Nephron (organoid): ENCODE measurements around the gene EMX1.

Experiments used
- H3K27ac Mint-ChIP-seq, 3 experiments: 2 replicates each; pipeline ENCODE4 v1.8.0; 2020; ENCODE audit warnings: mixed read lengths in 3 of 3, mild to moderate bottlenecking in 2 of 3, moderate library complexity in 1 of 3
- H3K27me3 Mint-ChIP-seq: 2 replicates; pipeline ENCODE4 v1.8.0; 2021; ENCODE audit warnings: low read depth, mild to moderate bottlenecking, moderate library complexity, mixed read lengths
- H3K36me3 Mint-ChIP-seq: 2 replicates; pipeline ENCODE4 v1.8.0; 2020; ENCODE audit warnings: low read depth, mixed read lengths
- H3K4me1 Mint-ChIP-seq: 2 replicates; pipeline ENCODE4 v1.8.0; 2020; ENCODE audit warnings: mixed read lengths
- H3K4me3 Mint-ChIP-seq, 3 experiments: 2 replicates each; pipeline ENCODE4 v1.8.0; 2020; ENCODE audit warnings: mild to moderate bottlenecking in 3 of 3, mixed read lengths in 3 of 3, moderate library complexity in 2 of 3
- H3K9me3 Mint-ChIP-seq: 2 replicates; pipeline ENCODE4 v1.8.0; 2020; ENCODE audit warnings: mixed read lengths
- CTCF ChIP-seq, 3 experiments: fragments of 200-600 bp; sonication (generic); IDR thresholded peaks; one replicate each; pipeline ENCODE4 v1.5.0; 2021; ENCODE audit warnings: antibody characterized with exemption in 3 of 3; ENCODE audit not compliant: unreplicated experiment in 3 of 3

EMX1 gene

GRCh38 chr2:72953528-72953927 is 36.2 kb downstream of the EMX1 start:
- Mint-ChIP-seq H3K4me3 (no peak overlapping the region), H3K36me3 (no peaks in the 10 kb centered on the region), H3K9me3 (no peaks in the 10 kb centered on the region), H3K4me1 (peaks cover 5% of the 10 kb centered on the region), H3K27ac (no peak overlapping the region), H3K27me3 (peaks cover 3% of the 10 kb centered on the region)
- no peak for TF ChIP-seq CTCF (IDR thresholded peaks at IDR 0.05; ENCODE audit: unreplicated experiment in 3 of 3)

- no peaks in the 10 kb centered on the region for H3K36me3 Mint-ChIP-seq
- H3K27me3 Mint-ChIP-seq = peaks cover 3% of the 10 kb centered on the region
- H3K4me3 Mint-ChIP-seq = no peak overlapping the region
- no peak for TF ChIP-seq CTCF (IDR thresholded peaks at IDR 0.05; ENCODE audit: unreplicated experiment in 3 of 3)
- no peaks in the 10 kb centered on the region for H3K9me3 Mint-ChIP-seq
- H3K27ac Mint-ChIP-seq = no peak overlapping the region
- H3K4me1 Mint-ChIP-seq = peaks cover 5% of the 10 kb centered on the region
Measured at GRCh38 chr2:72953976-72954375, 36.7 kb downstream of the EMX1 start.

GRCh38 chr2:72954376-72955227 is 37.3 kb downstream of the EMX1 start:
- Mint-ChIP-seq H3K4me3 (no peak overlapping the region), H3K9me3 (no peaks in the 10 kb centered on the region), H3K4me1 (peaks cover 5% of the 10 kb centered on the region), H3K36me3 (no peaks in the 10 kb centered on the region), H3K27ac (no peak overlapping the region), H3K27me3 (peaks cover 3% of the 10 kb centered on the region)
- no peak for TF ChIP-seq CTCF (IDR thresholded peaks at IDR 0.05; ENCODE audit: unreplicated experiment in 3 of 3)

- no peaks in the 10 kb centered on the region for H3K9me3 Mint-ChIP-seq
- no peak for TF ChIP-seq CTCF (IDR thresholded peaks at IDR 0.05; ENCODE audit: unreplicated experiment in 3 of 3)
- no peak overlapping the region for H3K27ac Mint-ChIP-seq
- H3K36me3 Mint-ChIP-seq = no peaks in the 10 kb centered on the region
- H3K4me1 Mint-ChIP-seq = peaks cover 5% of the 10 kb centered on the region
- no peak overlapping the region for H3K4me3 Mint-ChIP-seq
- H3K27me3 Mint-ChIP-seq = peaks cover 6% of the 10 kb centered on the region
Measured at GRCh38 chr2:72955228-72956049, 38.1 kb downstream of the EMX1 start.

DNA sequence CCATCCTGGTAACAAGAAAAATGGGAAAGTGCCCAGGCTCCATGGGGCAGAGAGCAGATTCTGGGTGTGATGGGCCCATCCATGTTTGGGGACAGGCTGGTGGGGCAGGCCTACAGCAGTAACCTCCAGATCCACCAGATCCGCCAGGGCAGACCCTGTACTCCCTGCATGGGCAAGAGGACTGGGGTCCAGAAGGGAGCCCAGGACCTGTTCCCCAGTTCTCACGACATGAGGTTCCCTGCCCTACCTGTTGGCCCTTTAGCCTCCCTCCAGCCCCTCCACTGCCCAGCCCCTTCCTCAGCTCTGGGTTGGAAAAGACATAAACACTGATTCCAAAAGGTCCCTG is 38.7 kb downstream of the EMX1 start:
- Mint-ChIP-seq H3K4me1 (peaks cover 5% of the 10 kb centered on the region), H3K9me3 (no peaks in the 10 kb centered on the region), H3K27me3 (peaks cover 7% of the 10 kb centered on the region), H3K27ac (no peak overlapping the region), H3K4me3 (no peak overlapping the region), H3K36me3 (no peaks in the 10 kb centered on the region)
- no peak for TF ChIP-seq CTCF (IDR thresholded peaks at IDR 0.05; ENCODE audit: unreplicated experiment in 3 of 3)
